ENCODE results near the gene SERINC1. TPM values are rescaled to one million over a fixed set of nuclear protein-coding genes. Genes with fewer than 3 reads are reported as not detected.

SERINC1 gene
- total and polyA plus RNA-seq, 9 of the 15 experiments (the other 6 are each of a cell fraction or from before 2014, with no cell fraction given) = 28.8 to 64.6 (median 39.7) TPM

DNA sequence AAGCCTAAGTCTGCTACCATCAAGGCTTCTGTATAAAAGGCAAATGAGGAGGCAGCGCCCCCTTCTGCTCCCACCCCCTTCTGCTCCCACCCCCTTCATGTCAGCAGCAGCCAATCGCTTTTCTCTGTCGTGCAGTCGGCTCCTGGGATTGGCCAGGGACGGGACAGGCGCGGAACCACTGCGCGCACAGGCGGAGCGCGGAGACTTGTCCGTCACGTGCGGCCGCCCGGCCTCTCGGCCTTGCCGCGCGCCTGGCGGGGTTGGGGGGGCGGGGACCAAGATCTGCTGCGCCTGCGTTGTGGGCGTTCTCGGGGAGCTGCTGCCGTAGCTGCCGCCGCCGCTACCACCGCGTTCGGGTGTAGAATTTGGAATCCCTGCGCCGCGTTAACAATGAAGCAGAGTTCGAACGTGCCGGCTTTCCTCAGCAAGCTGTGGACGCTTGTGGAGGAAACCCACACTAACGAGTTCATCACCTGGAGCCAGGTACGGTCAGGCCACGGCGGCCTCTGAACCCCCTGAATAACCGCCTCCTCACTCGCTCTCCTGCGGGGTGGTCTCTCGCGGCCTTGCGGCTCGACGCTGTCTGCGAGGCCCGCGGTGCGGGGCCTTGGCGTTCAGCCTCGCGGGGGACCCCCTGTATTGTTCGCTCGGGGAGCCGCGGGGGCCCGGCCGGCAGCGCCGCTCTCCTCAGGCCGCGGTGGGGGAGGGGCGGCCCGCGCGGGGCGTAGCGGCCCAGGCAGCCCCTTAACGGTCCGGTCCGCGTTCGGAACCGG is 72.1 kb downstream of the SERINC1 start, which contains the start of gene HSF2 (continued):
- TF ChIP-seq HMGXB4 (CRISPR knock-in tag; IDR thresholded peaks at IDR 0.05) = no peak
- TF ChIP-seq YBX1 (IDR thresholded peaks at IDR 0.05) = no peak
- no peak for TF ChIP-seq ELF4 (CRISPR knock-in tag; IDR thresholded peaks at IDR 0.05)
- TF ChIP-seq EP400 (IDR thresholded peaks at IDR 0.05) = 0 out of 2 replicates have a peak, but pooled peaks have one; percentile 47
- TF ChIP-seq TARDBP (IDR thresholded peaks at IDR 0.05) = no peak
- TF ChIP-seq U2AF2 (optimal IDR thresholded peaks at IDR 0.05; ENCODE audit: low read depth, low read length) = no peak
- TF ChIP-seq GABPB2 (CRISPR knock-in tag; conservative IDR thresholded peaks at IDR 0.05) = no peak
- TF ChIP-seq GTF2E2 (tag; IDR thresholded peaks at IDR 0.05) = no peak
- TF ChIP-seq, protein P1, sequence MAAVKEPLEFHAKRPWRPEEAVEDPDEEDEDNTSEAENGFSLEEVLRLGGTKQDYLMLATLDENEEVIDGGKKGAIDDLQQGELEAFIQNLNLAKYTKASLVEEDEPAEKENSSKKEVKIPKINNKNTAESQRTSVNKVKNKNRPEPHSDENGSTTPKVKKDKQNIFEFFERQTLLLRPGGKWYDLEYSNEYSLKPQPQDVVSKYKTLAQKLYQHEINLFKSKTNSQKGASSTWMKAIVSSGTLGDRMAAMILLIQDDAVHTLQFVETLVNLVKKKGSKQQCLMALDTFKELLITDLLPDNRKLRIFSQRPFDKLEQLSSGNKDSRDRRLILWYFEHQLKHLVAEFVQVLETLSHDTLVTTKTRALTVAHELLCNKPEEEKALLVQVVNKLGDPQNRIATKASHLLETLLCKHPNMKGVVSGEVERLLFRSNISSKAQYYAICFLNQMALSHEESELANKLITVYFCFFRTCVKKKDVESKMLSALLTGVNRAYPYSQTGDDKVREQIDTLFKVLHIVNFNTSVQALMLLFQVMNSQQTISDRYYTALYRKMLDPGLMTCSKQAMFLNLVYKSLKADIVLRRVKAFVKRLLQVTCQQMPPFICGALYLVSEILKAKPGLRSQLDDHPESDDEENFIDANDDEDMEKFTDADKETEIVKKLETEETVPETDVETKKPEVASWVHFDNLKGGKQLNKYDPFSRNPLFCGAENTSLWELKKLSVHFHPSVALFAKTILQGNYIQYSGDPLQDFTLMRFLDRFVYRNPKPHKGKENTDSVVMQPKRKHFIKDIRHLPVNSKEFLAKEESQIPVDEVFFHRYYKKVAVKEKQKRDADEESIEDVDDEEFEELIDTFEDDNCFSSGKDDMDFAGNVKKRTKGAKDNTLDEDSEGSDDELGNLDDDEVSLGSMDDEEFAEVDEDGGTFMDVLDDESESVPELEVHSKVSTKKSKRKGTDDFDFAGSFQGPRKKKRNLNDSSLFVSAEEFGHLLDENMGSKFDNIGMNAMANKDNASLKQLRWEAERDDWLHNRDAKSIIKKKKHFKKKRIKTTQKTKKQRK (IDR thresholded peaks at IDR 0.05; ENCODE audit: borderline replicate concordance, low read depth, low read length) = peak; percentile 13; the same call in 1 of the 2 replicates
- TF ChIP-seq PML (IDR thresholded peaks at IDR 0.05; ENCODE audit: low read length) = no peak
- TF ChIP-seq EHMT2 (IDR thresholded peaks at IDR 0.05) = peak; percentile 39; the same call in 1 of the 2 replicates
- no peak; a peak in 1 of 4 replicates for TF ChIP-seq KDM4B (IDR thresholded peaks at IDR 0.05; ENCODE audit: borderline replicate concordance in 2 of 2, low read depth in 1 of 2)
- TF ChIP-seq, protein P2, sequence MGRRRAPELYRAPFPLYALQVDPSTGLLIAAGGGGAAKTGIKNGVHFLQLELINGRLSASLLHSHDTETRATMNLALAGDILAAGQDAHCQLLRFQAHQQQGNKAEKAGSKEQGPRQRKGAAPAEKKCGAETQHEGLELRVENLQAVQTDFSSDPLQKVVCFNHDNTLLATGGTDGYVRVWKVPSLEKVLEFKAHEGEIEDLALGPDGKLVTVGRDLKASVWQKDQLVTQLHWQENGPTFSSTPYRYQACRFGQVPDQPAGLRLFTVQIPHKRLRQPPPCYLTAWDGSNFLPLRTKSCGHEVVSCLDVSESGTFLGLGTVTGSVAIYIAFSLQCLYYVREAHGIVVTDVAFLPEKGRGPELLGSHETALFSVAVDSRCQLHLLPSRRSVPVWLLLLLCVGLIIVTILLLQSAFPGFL (CRISPR knock-in tag; IDR thresholded peaks at IDR 0.05) = no peak
- no peak for TF ChIP-seq PYGO2 (tag; IDR thresholded peaks at IDR 0.05)
- TF ChIP-seq, protein P3, sequence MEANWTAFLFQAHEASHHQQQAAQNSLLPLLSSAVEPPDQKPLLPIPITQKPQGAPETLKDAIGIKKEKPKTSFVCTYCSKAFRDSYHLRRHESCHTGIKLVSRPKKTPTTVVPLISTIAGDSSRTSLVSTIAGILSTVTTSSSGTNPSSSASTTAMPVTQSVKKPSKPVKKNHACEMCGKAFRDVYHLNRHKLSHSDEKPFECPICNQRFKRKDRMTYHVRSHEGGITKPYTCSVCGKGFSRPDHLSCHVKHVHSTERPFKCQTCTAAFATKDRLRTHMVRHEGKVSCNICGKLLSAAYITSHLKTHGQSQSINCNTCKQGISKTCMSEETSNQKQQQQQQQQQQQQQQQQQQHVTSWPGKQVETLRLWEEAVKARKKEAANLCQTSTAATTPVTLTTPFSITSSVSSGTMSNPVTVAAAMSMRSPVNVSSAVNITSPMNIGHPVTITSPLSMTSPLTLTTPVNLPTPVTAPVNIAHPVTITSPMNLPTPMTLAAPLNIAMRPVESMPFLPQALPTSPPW (CRISPR knock-in tag; IDR thresholded peaks at IDR 0.05) = peak; percentile 86
- no peak for TF ChIP-seq CHD4 (IDR thresholded peaks at IDR 0.05; ENCODE audit: insufficient read depth, insufficient replicate concordance, low read depth, low read length, poor library complexity, severe bottlenecking)
- no peak for TF ChIP-seq ZNF212 (CRISPR knock-in tag; IDR thresholded peaks at IDR 0.05)
- no peak for TF ChIP-seq HOXB6 (CRISPR knock-in tag; IDR thresholded peaks at IDR 0.05; ENCODE audit: borderline replicate concordance)
- TF ChIP-seq ZNF3 (CRISPR knock-in tag; IDR thresholded peaks at IDR 0.05) = no peak
- no peak for TF ChIP-seq NUFIP1 (IDR thresholded peaks at IDR 0.05; ENCODE audit: partially characterized antibody)
- TF ChIP-seq EZH2 (IDR thresholded peaks at IDR 0.05; ENCODE audit: borderline replicate concordance, low read depth, low read length) = no peak
